Limb (tissue), 2 donors: ENCODE data around the gene BCL2.
A peak's percentile ranks its signal among the peaks of the same experiment; 100 is the strongest.

Experiments used
- DNase-seq, 2 donors: peaks; one replicate each; pipeline ENCODE4 v3.0.0-alpha.2; 2016; ENCODE audit errors: extremely low spot score in 2 of 2

BCL2 gene

GRCh38 chr18:63091671-63092364 lies 227.8 kb downstream of the BCL2 start:
- no peak for DNase-seq

DNA sequence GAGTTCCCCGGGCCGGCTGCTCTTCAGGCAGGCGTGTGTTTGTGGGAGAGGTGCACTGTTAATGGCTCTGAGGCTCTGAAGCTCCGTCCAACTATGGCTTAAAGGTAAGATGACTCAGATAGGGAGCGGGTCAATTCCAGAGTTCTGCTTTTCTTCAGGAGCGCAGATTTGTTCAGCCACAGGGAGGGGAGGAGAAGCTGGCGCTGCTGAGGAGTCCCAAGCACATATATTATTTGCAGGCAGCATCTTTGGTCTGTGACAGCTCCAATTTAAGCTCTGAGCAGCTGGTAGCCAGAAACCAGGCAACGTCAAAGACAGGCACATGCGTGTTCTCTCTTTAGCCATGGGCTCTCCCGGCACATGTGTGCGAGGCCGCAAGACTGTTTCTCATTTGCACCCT lies 229.2 kb downstream of the BCL2 start:
- DNase-seq: no peak

DNA sequence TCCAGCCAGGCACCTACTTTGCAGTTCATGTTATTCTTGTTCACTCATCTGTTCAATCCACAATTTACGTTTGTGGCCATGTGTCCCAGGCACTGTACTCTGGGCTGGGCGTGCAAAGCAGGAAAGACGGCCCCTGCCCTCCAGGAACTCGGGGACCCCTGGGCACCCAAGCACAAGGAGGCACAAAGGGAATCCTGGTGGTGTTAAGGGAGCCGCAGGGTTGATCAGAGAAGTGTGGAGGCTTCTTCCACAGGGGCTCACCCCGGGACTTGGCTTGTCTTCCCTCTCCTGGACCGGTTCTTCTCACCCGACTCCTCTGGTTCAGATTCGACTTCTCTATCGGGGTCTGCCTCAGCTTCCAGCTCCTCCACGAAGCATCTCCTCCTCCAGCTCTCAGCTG lies 230.5 kb downstream of the BCL2 start:
- DNase-seq: no peak

- no peak for DNase-seq
Observed at GRCh38 chr18:63088262-63088661, 231.3 kb downstream of the BCL2 start.

GRCh38 chr18:63087421-63088230 lies 231.9 kb downstream of the BCL2 start:
- no peak for DNase-seq

DNA sequence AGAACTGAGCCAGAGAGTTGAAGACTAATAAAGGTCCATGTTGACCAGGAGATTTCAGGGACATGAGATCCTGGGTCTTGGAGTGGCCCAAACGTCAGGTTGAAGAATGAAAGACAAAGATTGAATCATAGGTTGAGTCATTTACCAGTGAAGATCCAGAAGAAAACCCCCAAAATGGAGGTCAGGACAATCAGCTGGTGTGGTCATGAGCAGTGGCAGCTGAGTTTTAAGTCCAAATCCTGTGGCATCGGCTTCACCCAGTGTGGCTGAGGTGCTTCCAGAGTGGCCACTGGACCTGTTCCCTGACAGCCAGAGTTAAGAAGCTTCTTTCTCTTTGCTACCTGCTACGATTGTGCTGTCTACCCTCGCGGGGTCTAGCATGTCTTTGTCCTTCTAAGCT lies 234.0 kb downstream of the BCL2 start:
- no peak for DNase-seq

- no peak for DNase-seq
Observed at GRCh38 chr18:63084219-63084618, 235.3 kb downstream of the BCL2 start.

- DNase-seq: no peak
Observed at GRCh38 chr18:63083555-63083954, 236.0 kb downstream of the BCL2 start.

DNA sequence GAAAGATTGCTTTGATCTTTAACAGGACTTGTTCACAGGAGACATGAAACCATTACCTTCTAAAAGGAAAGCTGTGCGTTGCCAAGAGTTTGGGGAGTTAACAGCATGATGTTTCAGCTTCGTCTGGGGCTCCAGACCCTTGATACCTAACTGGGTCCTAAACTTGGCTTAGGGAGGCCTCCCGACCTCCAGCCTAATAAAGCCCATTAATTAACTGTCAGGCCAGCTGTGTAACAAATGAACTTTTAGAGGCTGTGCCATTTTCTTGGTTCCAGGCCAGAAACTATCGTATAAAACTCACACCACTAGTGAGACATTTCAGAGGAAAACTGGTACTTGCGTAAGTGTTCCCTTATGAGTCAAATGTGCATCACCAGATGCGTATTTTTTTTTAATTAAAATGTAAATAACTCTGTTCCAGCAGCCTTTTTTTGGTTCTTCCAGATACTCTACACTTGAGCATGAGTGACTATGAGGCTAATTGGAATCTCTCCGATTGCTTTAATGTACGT lies 236.5 kb downstream of the BCL2 start:
- DNase-seq: no peak

GRCh38 chr18:63082366-63083019 lies 237.1 kb downstream of the BCL2 start:
- no peak for DNase-seq

DNA sequence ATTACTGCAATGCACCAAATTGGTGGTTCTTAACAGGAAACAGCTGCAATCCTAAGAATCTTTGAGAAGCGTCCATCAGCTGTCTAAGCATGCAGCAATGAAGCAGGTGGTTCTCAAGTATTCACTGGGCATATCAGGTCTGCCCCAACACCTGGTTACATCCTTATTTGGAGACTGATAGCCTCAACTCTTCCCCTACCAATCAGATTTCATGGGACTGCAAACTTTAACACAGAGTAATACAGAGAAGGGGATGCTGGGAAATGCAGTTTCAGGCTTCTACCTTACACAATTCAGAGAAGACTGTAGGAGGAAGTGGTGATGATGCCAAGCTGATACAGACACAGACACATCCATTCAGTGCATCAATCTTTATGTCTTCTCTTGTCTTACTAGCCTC lies 240.5 kb downstream of the BCL2 start:
- DNase-seq: no peak

DNA sequence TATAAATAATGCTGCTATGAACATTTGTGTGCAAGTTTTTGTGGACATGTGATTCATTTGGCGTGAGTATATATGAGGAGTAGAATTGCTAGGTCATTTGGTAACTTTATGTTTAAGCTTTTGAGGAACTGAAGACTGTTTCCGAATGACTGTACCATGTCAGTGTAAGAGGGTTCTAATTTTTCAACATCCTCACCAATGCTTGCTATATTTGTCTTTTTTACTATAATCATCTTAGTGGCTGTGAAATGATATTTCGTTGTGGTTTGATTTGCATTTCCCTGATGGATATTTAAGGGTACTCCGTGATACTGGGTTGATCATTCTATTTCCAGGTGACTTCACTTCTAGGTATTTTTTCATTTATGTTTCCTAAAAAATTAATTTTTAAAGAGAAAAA lies 241.1 kb downstream of the BCL2 start:
- no peak for DNase-seq

- peak; percentile 71 to 82 for DNase-seq
Observed at GRCh38 chr18:63074981-63075404, 244.6 kb downstream of the BCL2 start.

GRCh38 chr18:63073481-63073880 lies 246.1 kb downstream of the BCL2 start:
- DNase-seq: no peak
